ENCODE measurements around the gene PGGHG.
"Not testable (repeated sequence)": the region's sequence is repeated elsewhere in the genome, so short reads cannot be mapped to it uniquely, and the experiment has no call there.

The PGGHG gene

DNA sequence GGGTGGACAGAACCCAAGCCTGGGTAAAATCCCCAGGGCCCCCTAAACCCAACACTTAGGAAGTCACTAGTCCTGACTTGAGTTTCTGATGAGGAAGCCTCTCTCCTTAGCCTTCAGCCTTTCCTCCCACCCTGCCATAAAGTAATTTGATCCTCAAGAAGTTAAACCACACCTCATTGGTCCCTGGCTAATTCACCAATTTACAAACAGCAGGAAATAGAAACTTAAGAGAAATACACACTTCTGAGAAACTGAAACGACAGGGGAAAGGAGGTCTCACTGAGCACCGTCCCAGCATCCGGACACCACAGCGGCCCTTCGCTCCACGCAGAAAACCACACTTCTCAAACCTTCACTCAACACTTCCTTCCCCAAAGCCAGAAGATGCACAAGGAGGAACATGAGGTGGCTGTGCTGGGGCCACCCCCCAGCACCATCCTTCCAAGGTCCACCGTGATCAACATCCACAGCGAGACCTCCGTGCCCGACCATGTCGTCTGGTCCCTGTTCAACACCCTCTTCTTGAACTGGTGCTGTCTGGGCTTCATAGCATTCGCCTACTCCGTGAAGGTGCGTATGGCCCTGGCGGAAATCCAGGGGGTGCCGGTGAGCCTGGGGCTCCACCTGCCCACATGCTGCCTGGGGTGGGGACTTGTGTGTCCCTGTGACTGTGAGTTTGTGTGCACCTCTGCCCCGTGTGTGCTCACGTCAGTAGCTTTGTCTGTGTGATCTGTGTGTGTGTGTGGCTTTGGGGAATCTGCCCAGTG, 25.0 kb downstream of the PGGHG start, which contains the start of gene IFITM1:
TSS of gene IFITM1 (plus strand) at position 254 of the 767 bp plus-strand sequence. CDS start at position 385, 131 bp downstream.
- DNase-seq: no peak

DNA sequence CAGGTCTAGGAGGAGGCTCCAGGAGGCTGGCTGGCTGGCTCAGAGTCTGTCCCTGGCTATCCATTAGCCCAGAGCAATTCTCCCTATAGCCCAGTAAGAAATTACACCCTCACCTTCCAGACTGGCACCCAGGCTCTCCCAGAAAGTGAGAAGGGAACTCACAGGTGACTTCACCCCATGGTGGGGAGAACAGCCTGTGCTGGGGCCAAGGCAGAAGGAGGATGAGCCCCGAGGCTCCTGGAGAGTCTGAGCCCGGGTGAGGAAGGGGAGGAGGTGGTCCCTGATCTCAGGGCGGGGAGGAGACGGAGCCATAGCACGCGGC, 25.6 kb downstream of the PGGHG start:
- DNase-seq: not testable (repeated sequence)

- no peak for DNase-seq
Measured at GRCh38 chr11:315051-315481, 26.1 kb downstream of the PGGHG start.

DNA sequence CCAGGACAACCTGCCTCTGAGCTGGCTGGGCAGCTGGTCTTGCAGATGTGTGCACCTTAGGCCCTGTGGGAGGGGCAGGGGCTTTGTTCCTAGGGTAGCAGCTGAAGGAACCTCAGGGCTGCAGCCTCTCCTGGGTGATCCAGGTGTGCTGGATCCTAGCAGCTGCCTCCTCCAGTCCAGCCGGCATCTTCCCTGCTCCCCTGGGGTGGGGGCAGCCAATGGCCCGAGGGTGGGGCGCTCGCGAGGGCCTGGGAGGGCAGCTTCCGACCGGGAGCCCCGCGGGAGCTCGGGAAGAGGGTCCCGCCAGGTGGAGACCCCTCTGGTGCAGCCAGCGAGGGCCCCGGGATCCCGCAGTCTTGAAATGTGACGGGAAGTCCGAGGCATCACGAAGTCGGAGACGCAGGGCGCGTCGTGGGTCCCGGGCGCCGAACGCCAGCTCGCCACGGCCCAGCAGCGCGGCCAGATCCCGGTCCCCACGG, 26.6 kb downstream of the PGGHG start:
- no peak for DNase-seq

DNA sequence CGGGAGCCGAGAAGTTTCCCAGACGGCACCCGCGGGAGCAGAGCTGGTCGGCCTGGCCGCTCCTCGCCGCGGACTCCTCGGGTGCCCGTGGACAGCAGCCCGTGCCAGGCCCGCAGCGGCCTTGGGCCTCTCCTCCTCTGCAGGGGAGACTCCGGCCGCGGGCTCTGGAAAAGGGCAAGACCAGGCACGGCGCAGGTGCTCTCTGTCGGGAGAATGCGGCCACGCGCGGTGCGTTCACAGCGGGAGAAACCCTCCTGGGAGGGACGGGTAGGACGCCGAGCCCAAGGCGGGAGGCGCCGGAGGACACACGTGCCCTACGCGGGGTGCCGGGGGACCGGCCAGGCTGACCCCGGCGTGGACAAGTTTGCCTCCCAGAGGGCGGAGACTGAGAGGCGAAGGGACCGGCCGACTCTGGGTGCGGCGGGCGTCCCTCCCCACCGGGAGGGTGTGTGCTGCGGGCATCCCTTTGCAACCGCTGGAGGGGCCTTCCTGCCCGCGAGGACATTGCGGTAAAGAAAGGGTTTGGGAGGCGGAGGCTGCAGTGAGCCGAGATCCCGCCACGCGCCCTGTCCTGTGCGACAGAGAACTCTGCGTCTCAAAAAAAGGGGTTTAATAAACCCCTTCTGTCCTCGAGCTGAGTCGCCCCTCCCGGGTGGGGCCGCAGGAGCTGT, 27.2 kb downstream of the PGGHG start:
- DNase-seq: no peak

DNA sequence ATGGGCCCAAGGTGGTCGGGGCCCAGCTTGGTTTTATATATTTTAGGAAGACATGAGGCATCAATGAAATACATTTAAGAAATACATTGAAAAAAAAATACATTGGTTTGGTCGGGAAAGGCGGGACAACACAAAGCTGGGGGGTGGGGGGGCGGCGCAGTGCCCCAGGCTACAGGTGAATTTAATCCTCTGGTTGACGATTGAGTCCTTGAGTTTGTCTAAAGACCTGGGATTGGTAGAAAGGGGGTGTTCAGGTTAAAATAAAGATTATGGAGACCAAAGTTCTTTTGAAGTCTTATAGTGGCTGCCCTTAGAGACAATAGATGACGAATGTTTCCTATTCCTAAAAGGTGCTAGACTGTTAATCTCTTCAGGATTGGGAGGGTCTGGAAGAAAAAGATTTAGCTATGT, 28.0 kb downstream of the PGGHG start:
- no peak for DNase-seq

DNA sequence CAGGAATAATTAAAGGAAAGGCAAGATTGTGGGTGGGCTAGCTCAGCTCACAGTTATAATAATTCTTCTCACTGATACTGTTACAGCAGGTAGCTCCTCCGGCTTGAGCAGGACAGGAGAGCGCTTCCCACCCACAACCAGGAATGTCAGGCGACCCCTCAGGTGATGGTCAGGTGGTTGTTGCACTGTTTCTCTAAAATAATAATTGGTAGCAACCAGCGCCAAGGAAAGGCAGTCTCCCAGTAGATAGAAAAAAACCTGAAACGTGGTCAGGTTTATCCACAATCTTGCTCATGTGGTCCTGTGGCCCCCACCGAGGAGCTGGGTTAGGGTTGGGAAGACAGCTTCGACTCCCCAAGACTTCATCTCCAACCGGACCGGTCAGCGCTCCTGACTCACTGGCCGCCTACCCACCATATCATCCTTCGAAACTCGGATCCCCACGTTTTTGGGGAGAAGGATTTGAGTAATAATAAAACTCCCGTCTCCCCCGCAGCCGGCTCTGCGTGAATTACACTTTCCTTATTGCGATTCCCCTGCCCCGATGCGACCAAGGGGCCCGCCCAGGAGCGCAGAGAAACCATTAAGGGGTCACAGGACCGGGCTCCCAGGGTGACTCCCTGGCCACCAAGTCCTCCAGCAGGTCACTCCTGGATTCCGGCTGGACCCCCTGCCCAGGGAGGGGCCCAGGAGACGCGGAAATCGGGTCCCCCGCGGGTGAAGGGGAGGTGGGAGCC, 28.9 kb downstream of the PGGHG start:
- DNase-seq: not testable (repeated sequence)

DNA sequence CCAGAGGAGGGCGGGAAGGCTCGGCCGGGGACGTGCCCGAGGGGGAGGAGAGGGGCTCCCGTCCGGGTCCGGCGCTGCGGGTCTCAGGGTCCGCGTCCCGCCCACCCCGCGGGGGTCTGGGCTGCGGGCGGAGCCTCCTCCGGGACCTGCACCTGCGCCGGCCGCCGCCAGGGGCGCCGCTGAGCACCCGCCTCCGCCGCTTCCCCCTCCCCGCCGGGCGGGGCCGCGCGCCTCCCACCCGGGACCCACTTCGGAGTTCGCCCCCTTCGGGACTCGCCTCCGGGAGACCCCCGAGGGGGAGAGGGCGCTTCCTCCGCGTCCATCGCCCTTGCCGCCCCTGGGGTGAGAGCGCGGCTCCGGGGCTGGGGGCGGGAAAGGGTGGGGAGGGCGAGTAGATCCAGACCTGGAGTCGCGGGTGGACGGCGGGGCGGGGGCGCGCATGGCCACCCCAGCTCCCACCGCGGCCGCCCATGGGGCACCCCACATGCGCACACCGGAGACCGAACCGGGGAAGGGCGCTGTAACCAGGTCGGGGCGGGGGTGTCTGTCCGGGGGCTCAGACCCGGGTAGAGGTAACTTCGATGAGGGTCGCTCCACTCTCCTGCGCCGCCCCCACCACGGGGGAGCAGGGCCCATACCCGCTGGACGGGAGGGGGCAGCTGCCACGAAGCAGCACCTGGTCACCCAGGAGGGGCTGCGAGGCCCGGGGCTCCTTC, 29.6 kb downstream of the PGGHG start:
- not testable (repeated sequence) for DNase-seq

DNA sequence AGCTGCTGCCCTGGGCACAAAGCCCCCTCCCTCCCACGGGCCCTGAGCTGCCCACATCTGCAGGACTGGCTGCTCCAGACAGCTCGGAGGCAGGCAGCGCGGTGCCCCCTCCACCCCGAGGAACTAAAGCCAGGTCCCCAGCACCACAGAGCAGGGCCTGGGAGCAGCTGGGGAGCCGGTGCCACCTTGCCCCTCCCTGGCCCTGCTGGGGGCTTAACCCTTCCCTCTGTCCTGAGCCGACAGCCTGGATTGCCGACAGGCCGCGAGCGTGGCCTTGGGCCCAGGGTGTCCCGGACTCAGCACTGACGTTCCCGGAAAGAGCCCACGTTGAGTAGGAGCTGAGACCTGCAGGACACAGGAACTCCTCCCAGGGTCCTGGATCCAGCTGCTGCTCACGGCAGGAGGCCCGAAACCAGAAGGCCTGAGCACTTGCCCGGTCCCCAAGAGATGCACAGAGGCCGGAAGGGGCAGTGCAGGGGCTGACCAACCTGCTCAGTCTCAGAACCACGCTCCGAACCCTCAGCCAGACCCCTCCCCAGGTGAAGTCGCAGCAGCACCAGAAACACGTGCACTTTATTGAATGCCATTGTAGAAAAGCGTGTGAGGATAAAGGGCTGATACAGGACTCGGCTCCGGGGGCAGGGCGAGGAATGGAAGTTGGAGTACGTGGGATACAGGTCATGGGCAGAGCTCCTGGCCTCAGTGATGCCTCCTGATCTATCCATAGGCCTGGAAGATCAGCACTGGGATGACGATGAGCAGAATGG, 30.4 kb downstream of the PGGHG start:
- not testable (repeated sequence) for DNase-seq

DNA sequence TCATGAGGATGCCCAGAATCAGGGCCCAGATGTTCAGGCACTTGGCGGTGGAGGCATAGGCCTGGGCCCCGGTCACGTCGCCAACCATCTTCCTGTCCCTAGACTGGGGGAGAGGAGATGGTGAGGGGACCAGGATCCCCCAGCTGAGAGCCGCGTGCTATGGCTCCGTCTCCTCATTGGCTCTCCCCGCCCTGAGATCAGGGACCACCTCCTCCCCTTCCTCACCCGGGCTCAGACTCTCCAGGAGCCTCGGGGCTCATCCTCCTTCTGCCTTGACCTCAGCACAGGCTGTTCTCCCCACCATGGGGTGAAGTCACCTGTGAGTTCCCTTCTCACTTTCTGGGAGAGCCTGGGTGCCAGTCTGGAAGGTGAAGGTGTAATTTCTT, 31.0 kb downstream of the PGGHG start:
- not testable (repeated sequence) for DNase-seq

GRCh38 chr11:324156-324555, 35.2 kb downstream of the PGGHG start:
- no peak for DNase-seq

DNA sequence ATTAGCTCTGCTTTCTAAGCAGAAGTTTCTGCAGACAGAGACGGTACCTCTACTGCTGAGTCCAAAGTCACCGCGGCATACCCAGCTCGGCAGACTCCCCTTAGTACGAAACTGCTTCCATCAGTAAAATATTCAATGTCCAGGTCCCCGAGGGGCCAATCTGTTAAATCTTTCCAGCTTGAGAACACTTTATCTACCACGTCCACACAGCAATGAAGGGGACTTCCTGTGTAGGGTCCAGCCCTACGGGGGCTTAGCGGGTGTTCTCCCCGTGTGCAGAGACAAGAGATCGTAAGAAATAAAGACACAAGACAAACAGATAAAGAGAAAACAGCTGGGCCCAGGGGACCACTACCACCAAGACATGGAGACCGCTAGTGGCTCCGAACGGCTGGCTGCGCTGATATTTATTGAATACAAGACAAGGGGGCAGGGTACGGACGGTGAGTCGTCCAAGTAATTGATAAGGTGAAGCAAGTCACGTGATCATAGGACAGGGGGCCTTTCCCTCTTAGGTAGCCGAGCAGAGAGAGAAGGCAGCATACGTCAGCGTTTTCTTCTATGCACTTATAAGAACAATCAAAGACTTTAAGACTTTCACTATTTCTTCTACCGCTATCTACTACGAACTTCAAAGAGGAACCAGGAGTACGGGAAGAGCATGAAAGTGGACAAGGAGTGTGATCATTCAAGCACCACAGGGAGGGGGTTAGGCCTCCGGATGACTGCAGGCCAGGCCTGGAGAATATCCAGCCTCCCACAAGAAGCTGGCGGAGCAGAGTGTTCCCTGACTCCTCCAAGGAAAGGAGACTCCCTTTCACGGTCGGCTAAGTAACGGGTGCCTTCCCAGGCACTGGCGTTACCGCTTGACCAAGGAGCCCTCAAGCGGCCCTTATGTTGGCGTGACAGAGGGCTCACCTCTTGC, 35.9 kb downstream of the PGGHG start:
- not testable (repeated sequence) for DNase-seq

- no peak for DNase-seq
Measured at GRCh38 chr11:325796-326591, 37.1 kb downstream of the PGGHG start.

GRCh38 chr11:326592-326841, 37.6 kb downstream of the PGGHG start:
- no peak for DNase-seq

DNA sequence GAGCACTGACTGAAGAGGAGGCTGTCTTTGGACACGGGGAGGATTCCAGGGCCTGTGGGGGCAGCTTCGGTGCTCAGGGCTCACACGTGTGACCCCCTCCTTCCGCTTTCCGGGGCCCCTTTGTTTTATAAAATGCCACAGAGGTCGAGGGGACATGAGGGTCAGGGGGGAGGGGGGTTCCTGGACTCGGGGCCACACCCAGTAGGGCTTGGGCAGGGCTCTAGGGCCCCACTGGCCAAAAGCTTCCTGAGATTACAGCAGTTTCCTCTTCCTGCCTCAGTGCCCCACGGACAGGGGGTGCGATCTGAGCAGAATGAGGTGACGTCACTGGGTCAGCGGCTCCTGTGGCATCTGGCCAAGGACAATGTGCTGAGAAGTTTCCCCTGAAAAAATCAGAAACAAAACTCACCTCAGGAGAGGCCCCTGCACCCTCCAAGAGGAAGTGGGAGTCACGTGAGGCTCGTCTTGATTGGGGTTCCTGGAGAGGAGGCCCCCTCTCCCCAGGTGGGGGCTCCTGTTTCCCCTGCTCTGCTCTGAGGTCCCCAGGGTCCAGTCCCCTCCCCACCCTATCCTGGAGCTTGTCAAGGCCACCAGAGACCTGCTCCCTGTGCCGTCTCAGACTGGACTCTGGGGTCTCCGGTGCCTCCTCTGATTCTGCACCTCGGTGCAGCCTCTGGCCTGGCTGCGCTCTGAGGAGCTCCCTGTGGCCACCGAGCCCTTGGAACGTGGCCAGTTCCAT, 38.1 kb downstream of the PGGHG start:
- DNase-seq: peak; percentile 49 to 66

GRCh38 chr11:327581-327923, 38.6 kb downstream of the PGGHG start:
- peak in 1 of 2 donors; percentile 1 for DNase-seq

GRCh38 chr11:328012-328411, 39.1 kb downstream of the PGGHG start:
- DNase-seq: no peak

- DNase-seq: not testable (repeated sequence)
Measured at GRCh38 chr11:328516-329100, 39.7 kb downstream of the PGGHG start.

- DNase-seq: no peak
Measured at GRCh38 chr11:329886-330253, 40.9 kb downstream of the PGGHG start.

Data from inflammatory macrophage (primary cell).